GM12872 (cell line): ENCODE data around the gene GTF3C1.

Experiments used
- CTCF ChIP-seq: IDR thresholded peaks from 3 replicates; pipeline ENCODE4 v1.5.1; 2011; ENCODE audit warnings: low read depth, mild to moderate bottlenecking, low read length, moderate library complexity; ENCODE audit not compliant: insufficient read depth

GTF3C1 gene

GRCh38 chr16:27518226-27518625, 31.5 kb downstream of the GTF3C1 start:
- no peak for TF ChIP-seq CTCF

- no peak for TF ChIP-seq CTCF
Measured at GRCh38 chr16:27517664-27518063, 32.0 kb downstream of the GTF3C1 start.

GRCh38 chr16:27516365-27516764, 33.3 kb downstream of the GTF3C1 start:
- TF ChIP-seq CTCF: no peak

GRCh38 chr16:27515874-27516353, 33.8 kb downstream of the GTF3C1 start:
- TF ChIP-seq CTCF: peak; percentile 89

- no peak for TF ChIP-seq CTCF
Measured at GRCh38 chr16:27514806-27515205, 34.9 kb downstream of the GTF3C1 start.

GRCh38 chr16:27511657-27512448, 37.9 kb downstream of the GTF3C1 start:
- no peak for TF ChIP-seq CTCF

GRCh38 chr16:27508476-27508875, 41.2 kb downstream of the GTF3C1 start:
- no peak for TF ChIP-seq CTCF
